Measurements from ENCODE around the gene ABR.
"Not testable (repeated sequence)": the region's sequence is repeated elsewhere in the genome, so short reads cannot be mapped to it uniquely, and the experiment has no call there.

Gene ABR

GRCh38 chr17:1090465-1091189 lies 89.2 kb downstream of the ABR start:
- peak; percentile 47 for DNase-seq

- no peak for DNase-seq
These were observed 89.9 kb downstream of the ABR start for GRCh38 chr17:1089915-1090314.

- DNase-seq = peak; percentile 60
These were observed 92.2 kb downstream of the ABR start for GRCh38 chr17:1087381-1088241.

- DNase-seq = peak; percentile 59
These were observed 96.2 kb downstream of the ABR start for GRCh38 chr17:1083451-1084187.

GRCh38 chr17:1082579-1082978 lies 97.2 kb downstream of the ABR start:
- no peak for DNase-seq

GRCh38 chr17:1078831-1079561 lies 100.8 kb downstream of the ABR start:
- DNase-seq = peak; percentile 64

GRCh38 chr17:1077986-1078711 lies 101.6 kb downstream of the ABR start:
- no peak for DNase-seq

GRCh38 chr17:1077581-1077985 lies 102.2 kb downstream of the ABR start:
- no peak for DNase-seq

GRCh38 chr17:1076982-1077302 lies 102.8 kb downstream of the ABR start:
- DNase-seq = no peak

GRCh38 chr17:1076299-1076981 lies 103.3 kb downstream of the ABR start:
- DNase-seq = no peak

GRCh38 chr17:1074886-1075605 lies 104.7 kb downstream of the ABR start:
- DNase-seq = no peak

GRCh38 chr17:1073963-1074625 lies 105.7 kb downstream of the ABR start:
- not testable (repeated sequence) for DNase-seq

GRCh38 chr17:1073241-1073962 lies 106.4 kb downstream of the ABR start:
- DNase-seq = no peak

GRCh38 chr17:1072551-1072961 lies 107.2 kb downstream of the ABR start:
- no peak for DNase-seq

GRCh38 chr17:1071103-1071825 lies 108.5 kb downstream of the ABR start:
- DNase-seq = no peak

GRCh38 chr17:1070411-1070810 lies 109.4 kb downstream of the ABR start:
- no peak for DNase-seq

- DNase-seq = no peak
These were observed 109.9 kb downstream of the ABR start for GRCh38 chr17:1069847-1070246.

GRCh38 chr17:1068356-1068755 lies 111.4 kb downstream of the ABR start:
- DNase-seq = no peak
